ENCODE results near the gene NFAM1.

- TF ChIP-seq POLR2A (IDR thresholded peaks at IDR 0.05) (no peak), POLR2AphosphoS5 (IDR thresholded peaks at IDR 0.05) (no peak)
These were observed 18.7 kb upstream of the NFAM1 start for GRCh38 chr22:42450862-42451261.
